ENCODE data around the gene CCDC157.

Gene CCDC157

GRCh38 chr22:30416403-30416802 lies 59.6 kb downstream of the CCDC157 start:
- DNase-seq (ENCODE audit: low spot score) = no peak

DNA sequence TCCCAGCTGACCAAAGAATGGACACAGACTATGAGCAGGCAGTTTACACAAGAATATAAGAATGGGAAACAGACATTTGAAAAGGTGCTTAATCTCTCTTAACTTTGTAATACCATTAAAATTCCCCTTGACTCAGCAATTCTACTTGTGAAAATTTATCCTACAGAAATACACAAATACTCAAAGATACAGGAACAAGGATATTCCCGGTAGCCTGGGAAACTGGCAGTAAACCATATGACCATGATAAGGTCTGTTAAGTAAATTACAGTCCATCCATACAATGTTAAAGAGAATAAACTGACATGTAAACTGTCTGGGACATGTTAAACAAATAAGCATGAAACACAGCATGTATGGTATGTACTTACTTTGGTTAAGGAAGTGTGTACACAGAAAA lies 60.0 kb downstream of the CCDC157 start:
- no peak for DNase-seq (ENCODE audit: low spot score)

- no peak for DNase-seq (ENCODE audit: low spot score)
Observed at GRCh38 chr22:30420347-30421125, 63.7 kb downstream of the CCDC157 start.

GRCh38 chr22:30421695-30422480 lies 65.1 kb downstream of the CCDC157 start:
- no peak for DNase-seq (ENCODE audit: low spot score)

- DNase-seq (ENCODE audit: low spot score) = no peak
Observed at GRCh38 chr22:30422481-30423300, 65.9 kb downstream of the CCDC157 start.

DNA sequence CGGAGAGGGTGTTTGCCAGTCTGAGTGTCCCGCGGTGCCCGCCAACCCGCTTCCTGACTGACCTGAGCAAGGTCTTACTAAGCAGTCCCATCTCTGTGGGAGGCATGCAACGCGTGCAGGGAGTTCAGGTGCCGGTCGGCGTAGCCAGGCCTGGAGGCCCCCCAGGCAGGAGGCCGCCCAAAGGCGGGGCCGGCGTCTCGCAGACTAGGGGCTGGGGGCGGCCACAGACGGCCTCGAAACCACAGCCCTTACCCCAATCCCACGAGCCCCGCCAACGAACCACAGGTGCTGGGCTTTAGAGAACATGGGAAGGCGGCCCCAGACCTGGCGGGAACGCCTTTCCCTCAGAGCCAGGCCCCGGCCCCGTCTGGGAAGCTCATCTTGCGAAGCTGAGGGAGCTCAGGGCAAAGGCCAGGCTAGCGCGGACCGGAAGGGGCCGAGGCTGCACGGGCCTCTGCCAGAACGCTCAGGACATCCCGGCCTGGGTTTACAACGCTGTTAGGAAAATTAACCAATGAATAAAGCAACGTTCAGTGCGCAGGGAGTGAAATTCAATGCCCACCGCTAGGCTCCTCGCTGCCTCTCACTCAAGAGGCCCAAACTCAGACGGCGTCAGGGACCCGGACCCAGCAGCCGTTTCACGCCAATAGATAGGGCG lies 66.6 kb downstream of the CCDC157 start:
- peak; percentile 65 for DNase-seq (ENCODE audit: low spot score)

GRCh38 chr22:30423959-30424533 lies 67.2 kb downstream of the CCDC157 start:
- peak; percentile 96 for DNase-seq (ENCODE audit: low spot score)

DNA sequence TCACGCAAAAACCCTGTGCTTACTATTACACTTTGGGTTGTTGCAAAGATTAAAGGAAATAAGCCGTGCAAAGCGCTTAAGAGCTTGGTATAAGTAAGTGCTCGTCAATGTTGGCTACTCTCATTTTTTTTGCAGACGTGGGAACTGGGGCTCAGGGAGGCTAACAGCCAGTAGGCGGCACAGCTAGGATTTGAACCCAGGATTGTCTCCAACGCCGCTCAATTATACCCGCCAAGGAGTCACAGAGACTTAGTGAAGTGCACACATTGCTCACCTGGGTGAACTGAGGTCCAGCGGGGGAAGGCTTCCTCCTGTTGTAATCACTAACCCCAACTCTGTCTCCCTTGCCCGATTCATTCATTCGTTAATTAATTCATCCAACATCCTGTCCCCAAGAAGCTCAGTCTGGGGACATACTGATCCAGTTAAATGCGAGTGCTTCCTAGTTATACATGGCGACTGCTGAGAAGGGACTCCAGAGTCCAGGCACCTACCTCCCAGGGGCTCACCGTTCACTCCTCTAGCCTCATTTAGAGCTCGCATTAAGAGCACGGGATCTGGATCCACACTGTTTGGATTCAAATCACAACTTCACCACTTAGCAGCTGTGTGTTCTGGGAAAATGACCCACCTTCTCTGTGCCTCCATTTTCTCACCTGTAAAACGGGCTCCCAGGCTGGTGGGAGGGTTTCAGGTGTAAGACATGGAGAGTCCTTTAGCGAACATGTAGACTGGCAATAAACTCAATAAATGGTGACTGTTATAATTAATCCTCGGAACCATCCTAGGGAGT lies 67.9 kb downstream of the CCDC157 start:
- no peak for DNase-seq (ENCODE audit: low spot score)

DNA sequence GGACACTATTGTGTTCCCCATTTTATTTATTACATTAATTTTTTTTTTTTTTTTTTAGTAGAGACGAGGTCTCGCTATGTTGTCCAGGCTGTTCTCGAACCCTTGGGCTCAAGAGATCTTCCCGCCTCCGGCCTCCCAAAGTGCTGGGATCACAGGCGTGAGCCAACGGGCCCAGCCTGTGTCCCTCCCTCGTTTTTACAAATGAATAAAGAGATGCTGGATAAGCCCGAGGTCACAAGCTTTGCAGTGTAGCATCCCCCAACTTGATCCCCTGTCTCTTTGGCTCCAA lies 68.5 kb downstream of the CCDC157 start:
- no peak for DNase-seq (ENCODE audit: low spot score)

DNA sequence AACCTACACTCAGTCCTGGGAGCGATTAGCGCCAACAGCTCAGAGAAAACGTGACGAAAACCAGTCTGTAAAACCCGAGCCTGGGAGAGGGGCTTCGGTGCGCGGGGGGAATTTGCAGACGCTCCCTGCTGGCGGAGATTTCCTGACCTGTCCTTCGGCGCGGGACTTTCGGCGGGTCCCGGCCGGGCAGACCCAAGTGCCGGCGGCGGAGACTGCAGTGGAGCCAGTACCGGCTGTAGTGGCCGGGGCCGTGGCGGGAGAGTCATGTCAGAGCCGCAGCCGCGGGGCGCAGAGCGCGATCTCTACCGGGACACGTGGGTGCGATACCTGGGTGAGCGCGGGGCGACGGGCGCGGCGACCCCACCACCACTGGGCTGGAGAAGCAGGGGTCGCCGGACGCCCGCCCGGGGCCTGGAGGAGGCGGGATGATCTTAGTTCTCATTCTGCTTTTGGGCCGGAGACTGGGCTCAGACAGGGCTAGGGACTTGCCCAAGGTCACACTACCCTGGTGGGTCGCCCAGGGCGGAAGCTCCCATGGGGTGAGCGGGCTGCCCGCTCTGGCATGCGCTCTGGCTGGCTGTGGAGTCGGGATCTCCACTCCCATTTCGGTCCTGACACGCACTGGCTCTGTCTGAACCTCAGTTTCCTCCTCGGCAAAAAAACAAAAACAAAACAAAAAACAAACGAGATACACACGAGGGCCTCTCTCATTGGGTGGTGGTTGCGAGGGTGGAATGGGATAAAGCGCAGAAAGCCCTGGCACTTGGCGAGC lies 69.0 kb downstream of the CCDC157 start, which contains the start of gene MTFP1:
TSS of gene MTFP1 (plus strand) at position 153 of the 772 bp plus-strand sequence. CDS start at position 265, 112 bp downstream.
- peak; percentile 75 for DNase-seq (ENCODE audit: low spot score)
